Measurements from ENCODE around the gene HEXIM2. TPM values are rescaled to one million over a fixed set of nuclear protein-coding genes. Genes with fewer than 3 reads are reported as not detected.

HEXIM2 gene
- total RNA-seq, 1 donor from 2014 or later = 3.0 TPM

GRCh38 chr17:45116434-45117016 lies 45.1 kb upstream of the HEXIM2 start:
- TF ChIP-seq CTCF (conservative IDR thresholded peaks at IDR 0.05; ENCODE audit: low read depth, low read length) = no peak
- DNase-seq (ENCODE audit: low read depth) = no peak
- H3K4me3 ChIP-seq (ENCODE audit: low read depth, low read length) = no peak overlapping the region

GRCh38 chr17:45117334-45117733 lies 44.3 kb upstream of the HEXIM2 start:
- no peak for DNase-seq (ENCODE audit: low read depth)
- H3K4me3 ChIP-seq (ENCODE audit: low read depth, low read length) = no peak overlapping the region
- no peak for TF ChIP-seq CTCF (conservative IDR thresholded peaks at IDR 0.05; ENCODE audit: low read depth, low read length)

GRCh38 chr17:45117848-45118646 lies 43.6 kb upstream of the HEXIM2 start:
- DNase-seq (ENCODE audit: low read depth) = no peak
- no peak for TF ChIP-seq CTCF (conservative IDR thresholded peaks at IDR 0.05; ENCODE audit: low read depth, low read length)
- no peak overlapping the region for H3K4me3 ChIP-seq (ENCODE audit: low read depth, low read length)

- no peak overlapping the region for H3K4me3 ChIP-seq (ENCODE audit: low read depth, low read length)
- no peak for TF ChIP-seq CTCF (conservative IDR thresholded peaks at IDR 0.05; ENCODE audit: low read depth, low read length)
- DNase-seq (ENCODE audit: low read depth) = no peak
Measured at GRCh38 chr17:45118691-45119090, 43.0 kb upstream of the HEXIM2 start.

- DNase-seq (ENCODE audit: low read depth) = no peak
- no peak for TF ChIP-seq CTCF (conservative IDR thresholded peaks at IDR 0.05; ENCODE audit: low read depth, low read length)
- no peak overlapping the region for H3K4me3 ChIP-seq (ENCODE audit: low read depth, low read length)
Measured at GRCh38 chr17:45119964-45120363, 41.7 kb upstream of the HEXIM2 start.

- no peak overlapping the region for H3K4me3 ChIP-seq (ENCODE audit: low read depth, low read length)
- DNase-seq (ENCODE audit: low read depth) = no peak
- no peak for TF ChIP-seq CTCF (conservative IDR thresholded peaks at IDR 0.05; ENCODE audit: low read depth, low read length)
Measured at GRCh38 chr17:45120558-45120957, 41.1 kb upstream of the HEXIM2 start.

- H3K4me3 ChIP-seq (ENCODE audit: low read depth, low read length) = no peak overlapping the region
- no peak for TF ChIP-seq CTCF (conservative IDR thresholded peaks at IDR 0.05; ENCODE audit: low read depth, low read length)
- no peak for DNase-seq (ENCODE audit: low read depth)
Measured at GRCh38 chr17:45121055-45121454, 40.6 kb upstream of the HEXIM2 start.
